HepG2 (cell line): Measurements from ENCODE around the gene BLOC1S4. TPM values are rescaled to one million over a fixed set of nuclear protein-coding genes. Genes with fewer than 3 reads are reported as not detected.

ENCODE experiments used
- ATAC-seq: fragments of 200-7000 bp; cut with Tn5 transposase; 3 replicates; pipeline ENCODE4 v1.9.1; 2020; ENCODE audit warnings: mild to moderate bottlenecking, moderate library complexity
- BruUV-seq: library from RNA; stranded (reverse); fragments of 400-500 nt; replicated peaks from 2 replicates; lab custom pipeline; 2021; lab: Mats Ljungman, UMichigan
- CTCF ChIA-PET: fragments of 300-600 bp; formaldehyde crosslinking; extraction: SDS; loops from one replicate; lab custom pipeline; 2021; ENCODE audit warnings: low total read pairs, inconsistent platforms, low intra/inter-chr PET ratio; lab: Yijun Ruan, JAX
- POLR2A ChIA-PET: fragments of 350-600 bp; sonication (Branson Sonifier 250); formaldehyde crosslinking; loops from one replicate; lab custom pipeline; 2020; ENCODE audit warnings: antibody characterized with exemption, inconsistent platforms; lab: Yijun Ruan, JAX
- DNase-seq: peaks from one replicate; pipeline ENCODE4 v3.0.0-alpha.2; 2015; ENCODE audit warnings: low spot score
- FAIRE-seq: peaks from 3 replicates; lab custom pipeline; 2011; peaks lifted over from hg19 to GRCh38; lab: Jason Lieb, UNC
- H2AFZ ChIP-seq: one replicate; pipeline ENCODE4 v1.6.1; 2011; ENCODE audit warnings: low read length, inconsistent platforms
- H3K27ac ChIP-seq: fragments of 300-600 bp; 3 replicates; pipeline ENCODE4 v1.8.0; 2011; ENCODE audit warnings: mixed run types, mild to moderate bottlenecking, mixed read lengths, low read length, inconsistent platforms; ENCODE audit not compliant: insufficient read depth; ENCODE audit errors: extremely low read length
- H3K27me3 ChIP-seq, 2 experiments: fragments of 200-600 bp in 1 of 2; 2 replicates in 1 of 2; 3 replicates in 1 of 2; pipeline versions ENCODE4 v1.6.0 to v1.8.0; 2011; ENCODE audit warnings: low read length in 2 of 2, mild to moderate bottlenecking in 2 of 2, moderate library complexity in 2 of 2, inconsistent platforms in 1 of 2; ENCODE audit not compliant: insufficient read depth in 2 of 2, control insufficient read depth in 1 of 2
- H3K36me3 ChIP-seq, 2 experiments: fragments of 200-600 bp in 1 of 2; replicated peaks in 1 of 2; 2 replicates in 1 of 2; 3 replicates in 1 of 2; pipeline versions ENCODE4 v1.5.1 to v1.8.0; 2011; ENCODE audit warnings: low read length in 2 of 2, inconsistent platforms in 1 of 2; ENCODE audit not compliant: insufficient read depth in 2 of 2, control insufficient read depth in 1 of 2
- H3K4me1 ChIP-seq: 2 replicates; pipeline ENCODE4 v1.5.1; 2012; ENCODE audit warnings: low read length, inconsistent platforms; ENCODE audit not compliant: insufficient read depth
- H3K4me2 ChIP-seq: 2 replicates; pipeline ENCODE4 v1.6.0; 2011; ENCODE audit warnings: low read depth, low read length, inconsistent platforms
- H3K4me3 ChIP-seq, 3 experiments: fragments of 200-600 bp in 1 of 3; sonication (generic), shearing (Covaris generic) in 1 of 3; replicated peaks in 1 of 3; 2 replicates each; pipeline ENCODE4 v1.5.1; 2011 to 2016; ENCODE audit warnings: low read length in 3 of 3, inconsistent platforms in 2 of 3, low read depth in 2 of 3, mild to moderate bottlenecking in 2 of 3, control low read depth in 1 of 3, mixed read lengths in 1 of 3; ENCODE audit not compliant: insufficient read depth in 1 of 3
- H3K79me2 ChIP-seq: one replicate; pipeline ENCODE4 v1.6.1; 2011; ENCODE audit warnings: low read length, inconsistent platforms; ENCODE audit not compliant: insufficient read depth
- H3K9ac ChIP-seq: 2 replicates; pipeline ENCODE4 v1.6.0; 2011; ENCODE audit warnings: mild to moderate bottlenecking, low read depth, low read length, inconsistent platforms; ENCODE audit not compliant: insufficient read depth
- H3K9me3 ChIP-seq: 2 replicates; pipeline ENCODE4 v1.5.1; 2012; ENCODE audit warnings: mild to moderate bottlenecking, low read length
- H4K20me1 ChIP-seq: 2 replicates; pipeline ENCODE4 v1.6.0; 2011; ENCODE audit warnings: inconsistent platforms, mild to moderate bottlenecking, low read length, moderate library complexity; ENCODE audit not compliant: insufficient read depth
- GFI1 ChIP-seq: sonication (generic); formaldehyde crosslinking; IDR thresholded peaks from 2 replicates; pipeline ENCODE4 v1.5.0; 2020; ENCODE audit warnings: missing genetic modification reagents, mild to moderate bottlenecking, borderline replicate concordance
- ISL2 ChIP-seq: sonication (generic); formaldehyde crosslinking; IDR thresholded peaks from 2 replicates; pipeline ENCODE4 v1.5.0; 2020; ENCODE audit warnings: missing genetic modification reagents
- RAD21 ChIP-seq: fragments of 450-650 bp; formaldehyde crosslinking; IDR thresholded peaks from 2 replicates; pipeline ENCODE4 v1.5.0; 2020; ENCODE audit warnings: mild to moderate bottlenecking
- RARA ChIP-seq: IDR thresholded peaks from 2 replicates; pipeline ENCODE4 v1.6.1; 2016; ENCODE audit warnings: missing genetic modification reagents, missing compliant biosample characterization
- SMARCC2 ChIP-seq: fragments of 450-650 bp; IDR thresholded peaks from 2 replicates; pipeline ENCODE4 v1.6.1; 2017; ENCODE audit warnings: antibody characterized with exemption, mild to moderate bottlenecking
- STAG1 ChIP-seq: sonication (generic); formaldehyde crosslinking; IDR thresholded peaks from 2 replicates; pipeline ENCODE4 v1.4.0; 2020; ENCODE audit warnings: missing genetic modification reagents
- TEAD3 ChIP-seq: optimal IDR thresholded peaks from 2 replicates; pipeline ENCODE3; 2016; ENCODE audit warnings: borderline replicate concordance
- WGBS: methylation state at CpG from one replicate; pipeline ENCODE4 v1.1.6; 2017; ENCODE audit warnings: low lambda C conversion rate; 5-methylcytosine and 5-hydroxymethylcytosine counted together
- in situ Hi-C: cut with HindIII; loops from 2 replicates; pipeline ENCODE4 v1.10.0; 2017; ENCODE audit warnings: low pct_unique_long_range_greater_than_20kb; ENCODE audit not compliant: extremely low pct_ligation_motif_present
- intact Hi-C: fragments of 100-400 bp; cut with micrococcal nuclease; formaldehyde crosslinking; loops from one replicate; pipeline ENCODE4 v1.10.0; 2022; ENCODE audit not compliant: unreplicated experiment
- polyA plus RNA-seq, 8 experiments: library from polyadenylated mRNA; depleted of rRNA in 3 of 8; stranded (reverse) in 7 of 8; unstranded in 1 of 8; fragments of >200 nt; fragmentation: Illumina TruSeq in 4 of 8; extraction: Trizol in 4 of 8; gene quantifications; 2 replicates each; pipeline versions ENCODE4 v1.2.1 to v1.2.3, GENCODE V29; 2011 to 2016; ENCODE audit warnings: low read depth in 4 of 8, missing spikeins in 1 of 8, mixed read lengths in 1 of 8; ENCODE audit not compliant: insufficient read depth in 1 of 8
- total RNA-seq, 5 experiments: library from RNA; depleted of rRNA; stranded (reverse); fragments of >200 nt; fragmentation: Illumina TruSeq; extraction: Trizol; gene quantifications; 2 replicates each; pipeline ENCODE4 v1.2.3, GENCODE V29; 2016; ENCODE audit warnings: low read depth in 1 of 5
- TF ChIP-seq, protein P1 (sequence below): sonication (generic); formaldehyde crosslinking; conservative IDR thresholded peaks from 2 replicates; pipeline ENCODE4 v1.4.0; 2020; ENCODE audit warnings: mild to moderate bottlenecking, missing genetic modification reagents, moderate library complexity
- TF ChIP-seq, protein P2 (sequence below): sonication (generic); IDR thresholded peaks from 2 replicates; pipeline ENCODE4 v1.6.1; 2016; ENCODE audit warnings: low read depth, borderline replicate concordance
- TF ChIP-seq, protein P3 (sequence below): sonication (generic); formaldehyde crosslinking; IDR thresholded peaks from 2 replicates; pipeline ENCODE4 v1.9.0; 2022; ENCODE audit warnings: low read depth, missing genetic modification reagents
- TF ChIP-seq, protein P4 (sequence below): sonication (generic); formaldehyde crosslinking; IDR thresholded peaks from 2 replicates; pipeline ENCODE4 v1.5.1; 2020; ENCODE audit warnings: mild to moderate bottlenecking, missing genetic modification reagents, moderate library complexity

The BLOC1S4 gene
- total and polyA plus RNA-seq, 2 of the 13 experiments (the other 11 are each of a cell fraction or from before 2014, with no cell fraction given) = 15.5 to 20.9 TPM

DNA sequence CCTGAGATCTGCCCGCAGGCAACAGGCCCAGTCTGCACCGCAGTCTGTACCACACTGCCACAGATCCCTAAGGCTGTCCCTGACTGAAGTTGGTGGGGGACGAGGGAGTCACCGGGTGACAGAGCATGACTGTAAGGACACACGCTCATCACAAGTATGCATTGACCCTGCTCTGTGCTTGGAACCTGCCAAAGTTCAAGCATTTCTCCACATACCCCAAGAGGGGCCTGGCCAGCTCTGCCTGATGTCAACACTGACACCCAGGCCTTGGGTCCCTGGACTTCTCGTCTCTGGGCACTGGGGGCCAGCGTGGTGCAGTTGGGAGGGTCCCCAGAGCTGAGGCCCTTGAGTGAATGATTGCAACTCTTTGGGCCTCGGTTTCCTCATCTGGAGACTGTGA lies 7.9 kb downstream of the BLOC1S4 start (continued):
- TF ChIP-seq, protein P1, sequence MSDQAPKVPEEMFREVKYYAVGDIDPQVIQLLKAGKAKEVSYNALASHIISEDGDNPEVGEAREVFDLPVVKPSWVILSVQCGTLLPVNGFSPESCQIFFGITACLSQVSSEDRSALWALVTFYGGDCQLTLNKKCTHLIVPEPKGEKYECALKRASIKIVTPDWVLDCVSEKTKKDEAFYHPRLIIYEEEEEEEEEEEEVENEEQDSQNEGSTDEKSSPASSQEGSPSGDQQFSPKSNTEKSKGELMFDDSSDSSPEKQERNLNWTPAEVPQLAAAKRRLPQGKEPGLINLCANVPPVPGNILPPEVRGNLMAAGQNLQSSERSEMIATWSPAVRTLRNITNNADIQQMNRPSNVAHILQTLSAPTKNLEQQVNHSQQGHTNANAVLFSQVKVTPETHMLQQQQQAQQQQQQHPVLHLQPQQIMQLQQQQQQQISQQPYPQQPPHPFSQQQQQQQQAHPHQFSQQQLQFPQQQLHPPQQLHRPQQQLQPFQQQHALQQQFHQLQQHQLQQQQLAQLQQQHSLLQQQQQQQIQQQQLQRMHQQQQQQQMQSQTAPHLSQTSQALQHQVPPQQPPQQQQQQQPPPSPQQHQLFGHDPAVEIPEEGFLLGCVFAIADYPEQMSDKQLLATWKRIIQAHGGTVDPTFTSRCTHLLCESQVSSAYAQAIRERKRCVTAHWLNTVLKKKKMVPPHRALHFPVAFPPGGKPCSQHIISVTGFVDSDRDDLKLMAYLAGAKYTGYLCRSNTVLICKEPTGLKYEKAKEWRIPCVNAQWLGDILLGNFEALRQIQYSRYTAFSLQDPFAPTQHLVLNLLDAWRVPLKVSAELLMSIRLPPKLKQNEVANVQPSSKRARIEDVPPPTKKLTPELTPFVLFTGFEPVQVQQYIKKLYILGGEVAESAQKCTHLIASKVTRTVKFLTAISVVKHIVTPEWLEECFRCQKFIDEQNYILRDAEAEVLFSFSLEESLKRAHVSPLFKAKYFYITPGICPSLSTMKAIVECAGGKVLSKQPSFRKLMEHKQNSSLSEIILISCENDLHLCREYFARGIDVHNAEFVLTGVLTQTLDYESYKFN (CRISPR knock-in tag) = 0 out of 2 replicates have a peak, but pooled peaks have one; percentile 30
- TF ChIP-seq TEAD3 (CRISPR knock-in tag) (peak; percentile 49), RAD21 (CRISPR knock-in tag) (0 out of 2 replicates have a peak, but pooled peaks have one; percentile 17), SMARCC2 (no peak), GFI1 (CRISPR knock-in tag) (peak; percentile 15; the same call in 1 of the 2 replicates), ISL2 (CRISPR knock-in tag) (no peak), RARA (CRISPR knock-in tag) (0 out of 2 replicates have a peak, but pooled peaks have one; percentile 10)

DNA sequence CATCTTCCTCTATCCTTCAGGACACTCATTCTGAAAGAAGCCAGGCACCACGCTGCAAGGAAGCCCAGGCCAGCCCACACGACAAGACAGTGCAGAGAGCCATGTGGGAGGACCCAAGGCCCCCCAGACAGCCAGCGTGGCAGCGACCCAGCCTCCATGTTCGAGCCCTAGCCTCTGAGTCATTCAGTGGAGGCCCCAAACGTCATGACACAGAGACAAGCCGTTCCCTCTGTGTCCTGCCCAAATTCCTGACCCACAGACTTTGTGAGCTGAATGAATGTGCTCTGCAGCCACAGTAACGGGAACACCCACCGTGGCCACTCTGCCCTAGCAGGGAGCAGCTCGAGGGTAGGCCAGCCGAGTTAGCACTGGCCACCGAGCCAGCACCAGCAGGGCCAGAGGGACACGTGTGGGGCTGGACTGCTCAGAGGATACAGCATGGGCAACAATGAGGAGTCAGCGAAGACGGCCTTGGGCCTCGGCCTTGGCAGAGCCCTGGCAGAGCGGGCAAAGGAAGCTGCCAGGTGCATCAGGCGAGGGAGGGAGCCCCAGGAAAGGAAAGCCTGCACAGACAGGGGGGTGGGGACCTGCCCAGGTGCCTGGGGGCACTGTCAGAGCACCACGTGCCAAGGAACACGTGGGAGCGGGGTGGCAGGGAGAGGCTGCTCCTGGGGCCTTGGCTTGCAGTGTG lies 8.6 kb downstream of the BLOC1S4 start:
- no peak overlapping the region for H3K27ac ChIP-seq
- H3K9me3 ChIP-seq = no peaks in the 10 kb centered on the region
- H3K27me3 ChIP-seq = no peaks in the 10 kb centered on the region
- H3K79me2 ChIP-seq = no peaks in the 10 kb centered on the region
- H3K36me3 ChIP-seq = no peaks in the 10 kb centered on the region
- in situ Hi-C loops (loop anchor here (5.0 kb wide), 1 partner anchor 153 kb away; no protein-coding TSS in a partner anchor), intact Hi-C loops (loop anchor here (5.0 kb wide), 1 partner anchor 38 kb away; no protein-coding TSS in a partner anchor)
- no peak overlapping the region for H3K4me3 ChIP-seq
- peak; percentile 24 for ATAC-seq
- no peak overlapping the region for H2AFZ ChIP-seq
- DNase-seq = no peak
- H3K4me1 ChIP-seq = peaks cover 67% of the 10 kb centered on the region
- ChIA-PET POLR2A (interaction anchor here (1.2 to 1.3 kb wide), 3 partner anchors 8 to 51 kb away, joined by 4 read pairs; a partner anchor contains a TSS), CTCF (interaction anchor here (1.2 kb wide), 1 partner anchor 149 kb away, joined by 3 read pairs; no protein-coding TSS in a partner anchor)
- BruUV-seq = no TSS peak
- no peak for FAIRE-seq
- WGBS = 80% methylated on average over 9 of the region's 21 CpGs
- peak overlapping the region; percentile 38 for H3K4me2 ChIP-seq
- no peaks in the 10 kb centered on the region for H4K20me1 ChIP-seq
- H3K9ac ChIP-seq = peak overlapping the region; percentile 23; the same call in 1 of the 2 replicates
- TF ChIP-seq, protein P2, sequence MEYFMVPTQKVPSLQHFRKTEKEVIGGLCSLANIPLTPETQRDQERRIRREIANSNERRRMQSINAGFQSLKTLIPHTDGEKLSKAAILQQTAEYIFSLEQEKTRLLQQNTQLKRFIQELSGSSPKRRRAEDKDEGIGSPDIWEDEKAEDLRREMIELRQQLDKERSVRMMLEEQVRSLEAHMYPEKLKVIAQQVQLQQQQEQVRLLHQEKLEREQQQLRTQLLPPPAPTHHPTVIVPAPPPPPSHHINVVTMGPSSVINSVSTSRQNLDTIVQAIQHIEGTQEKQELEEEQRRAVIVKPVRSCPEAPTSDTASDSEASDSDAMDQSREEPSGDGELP = no peak
- TF ChIP-seq STAG1 (CRISPR knock-in tag) = no peak
- TF ChIP-seq, protein P3, sequence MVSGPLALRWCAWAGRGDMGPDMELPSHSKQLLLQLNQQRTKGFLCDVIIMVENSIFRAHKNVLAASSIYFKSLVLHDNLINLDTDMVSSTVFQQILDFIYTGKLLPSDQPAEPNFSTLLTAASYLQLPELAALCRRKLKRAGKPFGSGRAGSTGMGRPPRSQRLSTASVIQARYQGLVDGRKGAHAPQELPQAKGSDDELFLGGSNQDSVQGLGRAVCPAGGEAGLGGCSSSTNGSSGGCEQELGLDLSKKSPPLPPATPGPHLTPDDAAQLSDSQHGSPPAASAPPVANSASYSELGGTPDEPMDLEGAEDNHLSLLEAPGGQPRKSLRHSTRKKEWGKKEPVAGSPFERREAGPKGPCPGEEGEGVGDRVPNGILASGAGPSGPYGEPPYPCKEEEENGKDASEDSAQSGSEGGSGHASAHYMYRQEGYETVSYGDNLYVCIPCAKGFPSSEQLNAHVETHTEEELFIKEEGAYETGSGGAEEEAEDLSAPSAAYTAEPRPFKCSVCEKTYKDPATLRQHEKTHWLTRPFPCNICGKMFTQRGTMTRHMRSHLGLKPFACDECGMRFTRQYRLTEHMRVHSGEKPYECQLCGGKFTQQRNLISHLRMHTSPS (CRISPR knock-in tag) = peak; percentile 58; the same call in 1 of the 2 replicates
- TF ChIP-seq, protein P4, sequence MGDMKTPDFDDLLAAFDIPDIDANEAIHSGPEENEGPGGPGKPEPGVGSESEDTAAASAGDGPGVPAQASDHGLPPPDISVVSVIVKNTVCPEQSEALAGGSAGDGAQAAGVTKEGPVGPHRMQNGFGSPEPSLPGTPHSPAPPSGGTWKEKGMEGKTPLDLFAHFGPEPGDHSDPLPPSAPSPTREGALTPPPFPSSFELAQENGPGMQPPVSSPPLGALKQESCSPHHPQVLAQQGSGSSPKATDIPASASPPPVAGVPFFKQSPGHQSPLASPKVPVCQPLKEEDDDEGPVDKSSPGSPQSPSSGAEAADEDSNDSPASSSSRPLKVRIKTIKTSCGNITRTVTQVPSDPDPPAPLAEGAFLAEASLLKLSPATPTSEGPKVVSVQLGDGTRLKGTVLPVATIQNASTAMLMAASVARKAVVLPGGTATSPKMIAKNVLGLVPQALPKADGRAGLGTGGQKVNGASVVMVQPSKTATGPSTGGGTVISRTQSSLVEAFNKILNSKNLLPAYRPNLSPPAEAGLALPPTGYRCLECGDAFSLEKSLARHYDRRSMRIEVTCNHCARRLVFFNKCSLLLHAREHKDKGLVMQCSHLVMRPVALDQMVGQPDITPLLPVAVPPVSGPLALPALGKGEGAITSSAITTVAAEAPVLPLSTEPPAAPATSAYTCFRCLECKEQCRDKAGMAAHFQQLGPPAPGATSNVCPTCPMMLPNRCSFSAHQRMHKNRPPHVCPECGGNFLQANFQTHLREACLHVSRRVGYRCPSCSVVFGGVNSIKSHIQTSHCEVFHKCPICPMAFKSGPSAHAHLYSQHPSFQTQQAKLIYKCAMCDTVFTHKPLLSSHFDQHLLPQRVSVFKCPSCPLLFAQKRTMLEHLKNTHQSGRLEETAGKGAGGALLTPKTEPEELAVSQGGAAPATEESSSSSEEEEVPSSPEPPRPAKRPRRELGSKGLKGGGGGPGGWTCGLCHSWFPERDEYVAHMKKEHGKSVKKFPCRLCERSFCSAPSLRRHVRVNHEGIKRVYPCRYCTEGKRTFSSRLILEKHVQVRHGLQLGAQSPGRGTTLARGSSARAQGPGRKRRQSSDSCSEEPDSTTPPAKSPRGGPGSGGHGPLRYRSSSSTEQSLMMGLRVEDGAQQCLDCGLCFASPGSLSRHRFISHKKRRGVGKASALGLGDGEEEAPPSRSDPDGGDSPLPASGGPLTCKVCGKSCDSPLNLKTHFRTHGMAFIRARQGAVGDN (CRISPR knock-in tag) = peak; percentile 46
